Limb (tissue), 2 donors: Measurements from ENCODE around the gene RBM26.

ENCODE experiments used
- DNase-seq, 2 donors: peaks; one replicate each; pipeline ENCODE4 v3.0.0-alpha.2; 2016; ENCODE audit errors: extremely low spot score in 2 of 2

RBM26 gene, protein sequence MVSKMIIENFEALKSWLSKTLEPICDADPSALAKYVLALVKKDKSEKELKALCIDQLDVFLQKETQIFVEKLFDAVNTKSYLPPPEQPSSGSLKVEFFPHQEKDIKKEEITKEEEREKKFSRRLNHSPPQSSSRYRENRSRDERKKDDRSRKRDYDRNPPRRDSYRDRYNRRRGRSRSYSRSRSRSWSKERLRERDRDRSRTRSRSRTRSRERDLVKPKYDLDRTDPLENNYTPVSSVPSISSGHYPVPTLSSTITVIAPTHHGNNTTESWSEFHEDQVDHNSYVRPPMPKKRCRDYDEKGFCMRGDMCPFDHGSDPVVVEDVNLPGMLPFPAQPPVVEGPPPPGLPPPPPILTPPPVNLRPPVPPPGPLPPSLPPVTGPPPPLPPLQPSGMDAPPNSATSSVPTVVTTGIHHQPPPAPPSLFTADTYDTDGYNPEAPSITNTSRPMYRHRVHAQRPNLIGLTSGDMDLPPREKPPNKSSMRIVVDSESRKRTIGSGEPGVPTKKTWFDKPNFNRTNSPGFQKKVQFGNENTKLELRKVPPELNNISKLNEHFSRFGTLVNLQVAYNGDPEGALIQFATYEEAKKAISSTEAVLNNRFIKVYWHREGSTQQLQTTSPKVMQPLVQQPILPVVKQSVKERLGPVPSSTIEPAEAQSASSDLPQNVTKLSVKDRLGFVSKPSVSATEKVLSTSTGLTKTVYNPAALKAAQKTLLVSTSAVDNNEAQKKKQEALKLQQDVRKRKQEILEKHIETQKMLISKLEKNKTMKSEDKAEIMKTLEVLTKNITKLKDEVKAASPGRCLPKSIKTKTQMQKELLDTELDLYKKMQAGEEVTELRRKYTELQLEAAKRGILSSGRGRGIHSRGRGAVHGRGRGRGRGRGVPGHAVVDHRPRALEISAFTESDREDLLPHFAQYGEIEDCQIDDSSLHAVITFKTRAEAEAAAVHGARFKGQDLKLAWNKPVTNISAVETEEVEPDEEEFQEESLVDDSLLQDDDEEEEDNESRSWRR

DNA sequence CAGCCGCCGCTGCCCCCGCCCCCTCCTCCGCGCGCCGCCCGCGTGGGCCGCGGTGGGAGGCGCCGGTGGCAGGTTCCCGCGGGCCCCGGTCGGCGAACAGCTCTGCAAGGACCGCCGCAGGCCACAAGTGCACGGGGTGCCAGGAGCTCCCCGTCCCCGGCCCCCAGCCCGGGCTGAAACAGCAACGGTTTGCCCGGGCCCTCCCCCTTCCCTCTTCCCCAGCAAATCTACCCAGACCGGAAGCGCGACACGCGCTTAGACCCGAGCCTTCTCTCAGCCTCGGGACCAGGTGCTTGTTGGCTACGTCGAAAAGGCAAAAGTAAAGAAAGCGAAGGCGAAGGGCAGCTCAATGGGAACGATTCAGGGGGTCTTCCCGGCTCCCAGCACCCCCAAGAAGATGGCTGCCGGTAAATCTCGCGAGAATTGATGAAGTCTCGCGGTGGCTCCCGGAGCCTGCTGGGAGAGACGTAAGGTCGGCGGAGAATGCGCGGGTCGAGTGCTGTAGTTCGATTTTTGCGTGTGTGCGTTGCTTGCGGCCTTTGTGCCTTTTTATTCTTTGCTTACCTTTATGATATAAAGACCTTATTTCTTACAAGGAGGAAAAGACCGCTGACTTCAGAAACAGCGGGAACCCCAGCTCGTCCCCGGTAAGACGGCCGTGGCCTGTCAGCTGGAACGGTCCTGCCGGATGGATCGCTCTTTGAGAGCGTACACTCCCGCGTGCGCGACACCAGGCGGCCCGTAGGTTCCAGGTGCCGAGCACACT, at the start of gene RBM26:
TSS of gene RBM26 (minus strand) at position 425 of the 766 bp plus-strand sequence. CDS start 481 bp downstream, outside the sequence.
- peak; percentile 93 to 95 for DNase-seq

DNA sequence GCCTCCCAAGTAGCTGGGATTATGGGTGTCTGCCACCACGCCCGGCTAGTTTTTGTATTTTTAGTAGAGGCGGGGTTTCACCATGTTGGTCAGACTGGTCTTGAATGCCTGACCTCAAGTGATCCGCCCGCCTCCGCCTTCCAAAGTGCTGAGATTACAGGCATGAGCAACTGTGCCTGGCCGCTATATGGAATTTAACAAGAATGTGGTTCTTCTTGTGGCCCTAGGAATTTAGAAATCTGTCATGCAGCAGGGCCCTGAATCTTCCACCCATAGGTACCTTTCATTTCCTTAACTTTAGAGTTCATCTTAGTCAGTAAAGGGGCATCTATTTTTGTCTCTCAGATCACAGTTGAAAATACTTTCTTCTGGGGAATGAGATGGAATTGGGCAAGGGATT, 49.3 kb upstream of the RBM26 start:
- no peak for DNase-seq

DNA sequence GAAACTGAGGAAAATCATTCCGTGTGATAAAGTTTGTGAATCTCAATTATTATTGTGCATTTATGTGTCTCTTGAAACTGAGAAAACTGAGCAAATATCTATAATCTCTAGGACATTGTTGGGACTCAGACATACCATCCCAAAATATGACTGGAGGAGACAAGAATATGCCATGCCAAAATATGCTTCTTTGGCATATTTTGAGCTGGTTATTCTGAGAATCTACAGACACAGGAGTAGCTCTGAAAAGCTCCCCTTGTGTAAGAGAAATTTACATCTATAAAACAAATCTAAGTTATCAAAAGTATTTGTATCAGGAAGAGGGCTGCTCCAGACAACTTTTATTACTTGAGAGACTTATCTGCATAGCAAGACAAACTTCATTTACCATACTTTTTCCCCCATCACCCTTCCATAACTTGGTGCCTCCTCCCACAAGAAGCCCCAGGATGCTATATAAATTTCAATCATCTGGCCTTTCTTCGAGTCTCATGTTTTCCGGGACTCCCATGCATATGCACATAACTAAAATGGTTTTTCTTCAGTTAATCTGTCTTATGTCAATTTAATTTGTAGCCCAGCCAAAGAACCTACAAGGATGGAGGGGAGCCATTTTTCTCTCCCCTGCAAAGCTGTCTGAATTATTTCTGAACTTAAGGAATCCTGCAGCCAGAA, 46.3 kb upstream of the RBM26 start:
- no peak for DNase-seq

DNA sequence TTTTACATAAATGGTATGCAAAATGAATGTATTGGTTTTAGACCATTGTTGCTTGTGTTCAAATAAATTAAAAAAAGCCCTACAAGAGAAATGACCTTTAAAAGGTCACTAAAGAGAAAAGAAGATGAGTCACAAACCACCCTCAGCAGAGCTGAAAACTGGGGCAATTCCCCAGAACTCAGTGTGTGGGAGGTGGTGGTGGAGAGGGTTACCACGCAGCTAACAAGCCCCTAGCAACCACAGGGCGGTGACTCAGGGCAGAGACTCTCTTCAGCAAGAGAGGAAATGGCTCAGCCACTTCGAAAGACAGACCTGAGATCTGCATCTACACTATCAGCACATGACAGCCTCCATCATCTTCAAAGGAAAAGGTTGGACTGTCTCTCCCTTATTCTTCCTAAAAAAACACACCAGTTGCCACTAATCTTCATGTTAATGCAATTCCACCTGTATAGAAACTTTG, 45.5 kb upstream of the RBM26 start:
- DNase-seq, result no peak

DNA sequence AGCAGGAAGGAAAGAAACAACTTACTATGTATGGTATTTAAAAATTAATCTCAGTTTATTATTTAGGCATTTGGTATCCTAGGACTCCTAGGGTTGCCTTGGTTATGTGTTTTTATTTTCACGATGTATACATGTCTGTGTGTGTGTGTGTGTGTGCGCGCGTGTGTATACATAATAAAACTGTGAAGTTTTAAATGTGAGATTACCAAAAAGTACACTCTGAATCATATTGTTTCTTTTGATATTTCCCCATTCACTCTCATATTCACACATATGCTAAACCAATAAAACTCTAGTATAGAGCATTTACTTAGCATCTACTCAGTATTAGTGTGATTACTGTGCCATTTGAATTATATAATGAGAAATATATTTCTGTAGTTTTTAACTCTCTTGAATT, 44.1 kb upstream of the RBM26 start:
- DNase-seq, result no peak

DNA sequence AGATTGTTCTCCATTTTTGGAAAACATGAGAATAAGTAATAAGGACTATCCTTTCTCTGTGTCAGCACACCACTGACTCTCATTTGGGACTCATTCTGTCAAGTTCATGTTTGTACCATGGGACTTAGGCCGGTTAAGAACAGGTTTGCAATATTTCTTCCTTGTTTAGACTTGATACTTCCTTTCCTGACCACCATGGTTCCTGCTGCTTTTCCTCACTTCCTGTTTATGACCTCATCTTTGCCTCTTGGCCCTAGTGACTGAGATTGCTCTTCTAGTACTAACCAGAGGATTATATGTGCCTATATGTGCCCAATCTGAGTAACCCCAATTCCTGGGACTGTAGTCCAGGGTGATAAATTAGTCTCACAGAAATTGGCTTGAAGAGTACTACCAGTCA, 42.4 kb upstream of the RBM26 start:
- no peak for DNase-seq

DNA sequence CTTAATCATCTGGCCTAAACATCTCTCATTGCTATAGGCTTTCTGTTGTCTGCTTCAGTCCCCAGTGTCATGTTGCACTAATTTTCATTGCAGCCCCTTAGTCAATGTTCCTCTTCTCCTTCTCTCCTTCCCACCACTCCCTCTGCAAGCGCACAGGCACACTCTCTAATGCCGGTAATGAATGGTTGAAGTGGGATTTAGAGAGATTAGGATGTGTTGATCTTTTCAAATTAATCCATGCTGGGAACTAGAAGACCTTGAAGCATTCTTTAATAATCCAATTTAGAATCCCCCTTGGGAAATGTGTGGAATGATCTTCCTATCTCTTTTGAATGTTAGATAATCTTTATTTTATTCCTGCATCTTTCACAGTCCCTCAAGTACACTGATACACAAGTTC, 41.7 kb upstream of the RBM26 start:
- no peak for DNase-seq

DNA sequence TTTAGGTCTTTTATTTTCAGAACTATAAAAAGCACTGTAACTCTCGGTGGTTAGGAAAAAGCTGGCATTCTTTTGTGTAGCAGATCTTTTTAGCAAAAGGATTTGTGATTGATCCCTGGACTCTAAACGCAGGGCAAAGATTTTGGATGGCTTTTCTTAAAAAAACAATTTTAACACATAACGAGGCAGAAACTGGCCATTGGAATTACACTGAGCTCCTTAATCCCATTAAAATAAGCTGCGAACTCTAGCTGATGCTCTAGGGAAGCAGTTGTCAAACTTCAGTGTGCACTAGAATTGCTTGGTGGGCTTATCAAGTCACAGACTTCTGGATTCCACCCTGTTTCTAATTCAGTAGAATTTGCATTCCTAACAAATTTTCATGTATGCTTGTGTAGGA, 41.1 kb upstream of the RBM26 start:
- DNase-seq, result no peak

DNA sequence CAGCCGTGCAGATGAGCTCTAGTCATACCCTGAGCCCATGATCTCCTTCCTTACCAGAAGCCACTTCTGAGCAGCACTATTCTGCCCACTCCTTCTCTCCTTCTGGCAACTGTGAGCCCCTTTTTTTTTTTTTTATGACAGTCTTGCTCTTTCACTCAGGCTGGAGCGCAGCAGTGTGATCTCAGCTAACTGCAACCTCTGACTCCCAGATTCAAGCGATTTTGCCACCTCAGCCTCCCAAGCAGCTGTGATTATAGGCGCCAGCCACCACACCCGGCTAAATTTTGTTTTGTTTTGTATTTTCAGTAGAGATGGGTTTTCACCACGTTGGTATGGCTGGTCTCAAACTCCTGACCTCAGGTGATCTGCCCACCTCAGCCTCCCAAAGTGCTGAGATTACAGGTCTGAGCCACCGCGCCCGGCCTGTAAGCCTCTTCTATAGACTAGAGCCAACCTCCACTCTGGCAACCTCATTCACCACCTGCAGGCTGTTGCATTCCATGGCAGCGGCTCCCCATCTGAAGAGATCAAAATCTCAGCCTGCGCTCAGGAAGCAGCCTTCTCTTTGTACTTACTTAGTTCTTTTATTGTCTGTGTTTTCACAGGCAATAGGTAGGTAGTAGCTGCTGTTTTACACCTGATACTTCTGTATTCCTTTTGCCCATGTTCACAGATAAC, 40.1 kb upstream of the RBM26 start:
- no peak for DNase-seq

DNA sequence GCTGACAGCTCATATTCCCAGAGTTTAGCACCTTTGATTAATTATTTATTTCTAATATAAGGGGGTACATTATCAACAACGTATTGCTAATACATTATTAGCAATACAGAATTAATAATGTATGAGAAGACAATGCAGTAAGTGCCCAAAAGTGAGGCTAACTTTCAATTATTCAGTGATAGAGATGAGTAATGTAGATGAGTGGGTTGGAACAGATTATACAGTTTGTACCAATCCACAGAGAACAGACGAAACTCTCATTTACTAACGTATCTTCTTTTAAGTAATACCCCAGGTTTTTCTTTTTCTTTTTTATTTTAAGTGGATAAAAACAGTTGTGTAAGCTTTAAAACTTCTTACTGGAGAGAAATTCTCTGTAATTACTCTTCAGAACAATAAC, 36.7 kb upstream of the RBM26 start:
- DNase-seq, result no peak

DNA sequence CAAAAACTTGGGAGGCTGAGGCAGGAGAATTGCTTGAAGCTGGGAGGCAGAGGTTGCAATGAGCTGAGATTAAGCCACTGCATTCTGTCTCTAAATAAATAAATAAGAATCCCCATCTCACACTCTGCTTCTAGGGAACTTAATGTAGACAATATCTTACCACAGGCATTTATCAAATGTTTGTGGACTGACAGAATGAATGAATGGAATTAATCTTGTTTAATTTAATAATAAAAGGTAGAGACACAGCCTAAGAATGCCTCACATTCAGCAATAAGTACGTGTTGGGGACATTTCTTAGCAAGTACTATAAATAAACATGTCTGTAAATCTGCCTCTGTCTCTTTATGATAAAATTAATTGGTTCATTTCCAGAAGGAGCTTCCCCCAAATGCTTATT, 36.2 kb upstream of the RBM26 start:
- DNase-seq, result no peak

DNA sequence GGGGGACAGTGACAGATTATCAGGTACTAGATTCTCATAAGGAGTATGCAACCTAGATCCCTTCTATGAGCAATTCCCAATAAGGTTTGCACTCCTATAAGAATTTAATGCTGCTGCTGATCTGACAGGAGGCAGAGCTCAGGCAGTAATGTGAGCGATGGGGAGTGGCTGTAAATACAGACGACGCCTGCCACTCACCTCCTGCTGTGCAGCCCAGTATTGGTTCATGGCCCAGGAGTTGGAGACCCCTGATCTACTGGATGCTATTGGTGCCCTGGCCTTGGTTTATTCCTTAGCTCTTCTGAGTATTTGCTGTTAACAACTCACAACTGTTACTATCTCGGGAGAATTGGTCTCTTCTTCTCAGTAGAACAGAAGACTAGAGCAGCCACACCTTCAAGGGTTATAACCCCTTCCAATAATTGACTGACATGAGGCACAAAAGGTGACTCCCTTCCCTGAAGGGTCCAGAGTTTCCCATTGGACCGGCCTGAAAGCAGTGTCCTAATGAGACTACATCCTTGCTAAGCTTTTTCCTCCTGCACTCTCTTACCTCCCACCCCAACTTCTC, 35.0 kb upstream of the RBM26 start:
- no peak for DNase-seq

DNA sequence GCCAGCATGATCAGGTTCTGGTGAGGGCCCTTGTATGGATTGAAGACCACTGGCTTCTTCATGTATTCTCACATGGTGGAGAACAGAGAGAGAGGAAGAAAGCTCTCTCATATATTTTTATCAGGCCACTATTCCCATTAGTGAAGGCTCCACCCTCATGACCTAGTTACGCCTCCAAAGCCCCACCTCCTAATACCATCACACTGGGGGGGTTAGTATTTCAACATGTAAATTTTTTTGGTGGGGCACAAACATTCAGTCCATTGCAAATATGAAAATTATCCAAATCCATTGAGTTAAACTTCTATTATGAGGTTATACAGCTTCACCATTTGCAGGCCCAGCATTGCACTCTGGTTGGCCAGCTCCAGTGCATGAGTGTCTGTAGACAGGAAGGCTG, 33.2 kb upstream of the RBM26 start:
- DNase-seq, result no peak

DNA sequence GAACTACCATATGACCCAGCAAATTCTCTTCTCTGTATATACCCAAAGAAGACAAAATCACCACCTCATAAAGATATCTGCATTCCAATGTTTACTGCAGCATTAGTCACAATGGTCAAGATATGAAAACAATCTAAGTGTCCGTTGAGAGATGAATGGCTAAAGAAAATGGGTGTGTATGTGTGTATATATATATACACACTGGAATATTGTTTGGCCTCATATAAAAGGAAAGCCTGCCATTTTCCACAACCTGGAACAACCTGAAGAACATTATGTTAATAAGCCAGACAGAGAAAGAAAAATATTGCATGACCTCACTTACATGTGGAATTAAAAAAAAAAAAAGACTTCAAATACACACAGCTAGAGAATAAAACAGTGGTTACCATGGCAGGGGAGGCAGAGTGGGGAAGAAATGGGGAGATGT, 29.5 kb upstream of the RBM26 start:
- no peak for DNase-seq

DNA sequence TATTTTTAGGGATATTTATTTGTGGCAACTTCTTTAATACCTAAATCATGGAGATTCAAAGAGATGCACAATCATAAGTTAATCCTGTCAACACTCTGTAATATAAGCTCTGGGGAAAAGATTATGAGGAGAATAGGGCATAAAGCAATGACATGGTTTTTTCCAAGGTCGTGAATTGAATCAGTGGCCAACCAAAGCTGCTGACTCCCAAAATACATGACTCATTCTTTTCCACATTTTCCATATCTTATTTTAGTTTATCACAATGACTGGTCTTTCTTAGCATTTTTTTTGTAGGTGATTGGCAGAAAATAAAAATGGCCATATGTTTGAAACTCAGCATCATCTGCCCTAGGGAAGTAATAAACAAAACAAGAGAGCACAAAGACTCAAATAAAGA, 28.5 kb upstream of the RBM26 start:
- DNase-seq, result no peak

DNA sequence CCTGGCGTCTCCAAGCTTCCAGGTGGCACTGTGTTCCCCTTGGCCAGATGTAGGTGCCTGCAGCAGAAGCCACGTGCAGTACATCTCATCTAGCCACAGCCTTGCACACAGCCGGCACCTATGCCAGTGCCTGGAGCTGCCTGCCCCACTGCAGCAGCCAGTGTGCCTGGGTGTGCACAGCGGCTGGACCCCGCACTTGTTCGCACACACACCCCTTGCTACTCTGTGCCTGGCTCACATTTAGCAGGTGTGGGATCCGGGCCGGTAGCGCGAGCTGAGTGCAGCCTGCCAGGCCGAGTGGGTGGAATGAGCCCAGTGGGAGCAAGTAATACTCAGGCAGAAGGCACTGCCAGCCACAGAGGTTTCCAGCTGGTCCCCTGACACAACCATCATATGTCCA, 26.9 kb upstream of the RBM26 start:
- no peak for DNase-seq

DNA sequence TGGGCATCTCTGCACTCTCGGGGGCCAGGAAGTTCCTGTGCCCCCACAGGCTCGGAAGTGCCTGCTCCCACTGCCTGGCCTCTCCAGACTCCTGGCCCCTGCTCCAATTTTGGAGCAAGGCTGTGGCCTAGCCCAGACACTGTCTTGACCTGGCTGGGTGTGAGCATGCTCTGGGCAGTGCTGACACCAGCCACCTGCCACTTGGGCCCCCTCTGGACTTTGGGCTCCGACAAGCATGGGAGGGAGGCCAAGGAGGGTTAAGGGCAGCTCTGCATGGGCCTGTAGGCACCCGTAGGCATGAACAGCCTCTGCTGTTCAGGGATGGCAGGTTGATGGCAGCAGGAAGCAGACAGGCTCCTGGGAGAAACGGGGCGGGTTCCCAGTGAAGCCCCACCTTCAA, 26.0 kb upstream of the RBM26 start:
- no peak for DNase-seq

DNA sequence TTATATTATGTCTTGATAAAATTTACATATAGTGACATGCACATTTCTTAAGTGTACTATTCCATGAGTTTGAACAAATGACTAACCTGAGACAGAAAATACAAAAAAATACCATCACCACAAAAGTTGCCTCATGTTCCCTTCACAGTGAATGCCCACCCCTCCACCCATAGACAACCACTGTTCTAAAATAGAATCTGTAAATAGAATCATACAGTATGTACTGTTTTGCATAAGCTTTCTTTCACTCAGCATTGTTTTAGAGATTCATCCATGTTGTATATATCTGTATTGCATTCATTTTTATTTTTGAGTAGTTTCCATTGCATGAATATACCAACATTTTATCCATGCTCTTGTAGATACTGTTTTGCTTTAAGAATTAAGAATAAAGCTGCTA, 23.3 kb upstream of the RBM26 start:
- no peak for DNase-seq

DNA sequence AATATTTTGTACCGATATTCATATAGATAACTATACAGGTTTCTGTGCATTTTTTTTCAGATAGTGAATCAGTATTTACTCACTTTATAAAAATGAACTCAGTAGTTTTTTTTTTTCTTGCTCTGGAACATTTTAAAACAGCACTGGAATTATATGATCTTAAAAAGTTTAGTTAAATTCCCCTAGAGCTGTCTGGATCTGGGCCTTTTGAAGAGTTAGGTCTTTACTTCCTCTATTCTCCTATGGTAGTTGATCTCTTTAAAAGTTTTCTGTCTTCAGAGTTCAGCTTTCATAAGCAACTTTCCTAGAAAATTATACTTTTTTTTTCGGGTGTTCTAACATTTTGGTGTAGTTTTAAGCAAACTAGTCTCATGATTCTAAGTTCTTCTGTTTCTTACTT, 21.8 kb upstream of the RBM26 start:
- DNase-seq, result no peak

DNA sequence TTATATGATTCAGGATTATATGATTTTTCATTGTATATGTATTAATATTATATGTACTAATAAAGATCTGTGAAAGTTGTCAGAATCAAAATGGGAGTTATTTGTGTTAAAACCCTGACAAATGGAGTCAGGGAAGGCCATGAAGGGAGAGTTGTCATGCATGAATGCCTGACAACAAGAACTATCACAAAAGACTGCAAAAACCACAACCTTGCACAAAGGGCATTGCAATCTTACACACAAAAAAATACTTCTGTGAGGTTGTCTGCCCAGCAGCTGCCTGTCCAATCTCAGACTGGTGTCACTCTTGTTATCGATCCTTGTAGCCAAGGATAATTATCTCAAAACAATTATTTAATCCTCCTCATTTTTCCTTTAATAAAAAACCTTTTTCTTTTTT, 21.2 kb upstream of the RBM26 start:
- DNase-seq, result no peak
